NB4 (cell line): ENCODE measurements around the gene ACTA2.

ENCODE experiments used
- DNase-seq: peaks from one replicate; pipeline ENCODE4 v3.0.0; 2010; ENCODE audit warnings: low read depth
- H3K4me3 ChIP-seq: one replicate; pipeline ENCODE4 v1.5.1; 2011; ENCODE audit warnings: mild to moderate bottlenecking, low read depth, low read length, moderate library complexity
- MYC ChIP-seq: IDR thresholded peaks from 2 replicates; pipeline ENCODE4 v1.6.1; 2011; ENCODE audit warnings: low read depth, low read length
- POLR2A ChIP-seq: IDR thresholded peaks from 2 replicates; pipeline ENCODE4 v1.6.1; 2011; ENCODE audit warnings: mild to moderate bottlenecking; ENCODE audit not compliant: insufficient read length; ENCODE audit errors: extremely low read depth
- TF ChIP-seq, protein P1 (sequence below): IDR thresholded peaks from one replicate; pipeline ENCODE4 v1.5.1; 2012; ENCODE audit warnings: low read depth, low read length
- TF ChIP-seq, protein P2 (sequence below): IDR thresholded peaks from 2 replicates; pipeline ENCODE4 v1.6.1; 2011; ENCODE audit warnings: low read depth, low read length

Gene ACTA2

DNA sequence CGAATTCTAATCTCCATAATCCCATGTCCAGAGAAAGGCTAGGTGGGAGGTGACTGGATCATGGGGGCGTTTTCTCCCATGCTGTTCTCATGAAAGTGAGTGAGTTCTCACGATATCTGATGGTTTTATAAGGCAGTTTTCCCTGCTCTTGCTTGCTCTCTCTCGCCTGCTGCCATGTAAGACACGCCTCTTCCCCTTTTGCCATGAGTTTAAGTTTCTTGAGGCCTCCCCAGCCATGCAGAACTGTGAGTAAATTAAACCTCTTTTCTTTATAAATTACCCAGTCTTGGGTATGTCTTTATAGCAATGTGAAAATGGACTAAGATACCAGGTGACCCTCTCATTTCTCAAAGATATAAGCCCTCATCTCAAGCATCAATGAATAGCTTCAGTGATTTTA is 1.1 kb upstream of the ACTA2 start:
- H3K4me3 ChIP-seq, result no peak overlapping the region
- TF ChIP-seq, protein P1, sequence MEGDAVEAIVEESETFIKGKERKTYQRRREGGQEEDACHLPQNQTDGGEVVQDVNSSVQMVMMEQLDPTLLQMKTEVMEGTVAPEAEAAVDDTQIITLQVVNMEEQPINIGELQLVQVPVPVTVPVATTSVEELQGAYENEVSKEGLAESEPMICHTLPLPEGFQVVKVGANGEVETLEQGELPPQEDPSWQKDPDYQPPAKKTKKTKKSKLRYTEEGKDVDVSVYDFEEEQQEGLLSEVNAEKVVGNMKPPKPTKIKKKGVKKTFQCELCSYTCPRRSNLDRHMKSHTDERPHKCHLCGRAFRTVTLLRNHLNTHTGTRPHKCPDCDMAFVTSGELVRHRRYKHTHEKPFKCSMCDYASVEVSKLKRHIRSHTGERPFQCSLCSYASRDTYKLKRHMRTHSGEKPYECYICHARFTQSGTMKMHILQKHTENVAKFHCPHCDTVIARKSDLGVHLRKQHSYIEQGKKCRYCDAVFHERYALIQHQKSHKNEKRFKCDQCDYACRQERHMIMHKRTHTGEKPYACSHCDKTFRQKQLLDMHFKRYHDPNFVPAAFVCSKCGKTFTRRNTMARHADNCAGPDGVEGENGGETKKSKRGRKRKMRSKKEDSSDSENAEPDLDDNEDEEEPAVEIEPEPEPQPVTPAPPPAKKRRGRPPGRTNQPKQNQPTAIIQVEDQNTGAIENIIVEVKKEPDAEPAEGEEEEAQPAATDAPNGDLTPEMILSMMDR, result no peak
- TF ChIP-seq POLR2A (no peak), MYC (no peak)
- TF ChIP-seq, protein P2, sequence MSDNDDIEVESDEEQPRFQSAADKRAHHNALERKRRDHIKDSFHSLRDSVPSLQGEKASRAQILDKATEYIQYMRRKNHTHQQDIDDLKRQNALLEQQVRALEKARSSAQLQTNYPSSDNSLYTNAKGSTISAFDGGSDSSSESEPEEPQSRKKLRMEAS, result no peak
- peak; percentile 37 for DNase-seq

DNA sequence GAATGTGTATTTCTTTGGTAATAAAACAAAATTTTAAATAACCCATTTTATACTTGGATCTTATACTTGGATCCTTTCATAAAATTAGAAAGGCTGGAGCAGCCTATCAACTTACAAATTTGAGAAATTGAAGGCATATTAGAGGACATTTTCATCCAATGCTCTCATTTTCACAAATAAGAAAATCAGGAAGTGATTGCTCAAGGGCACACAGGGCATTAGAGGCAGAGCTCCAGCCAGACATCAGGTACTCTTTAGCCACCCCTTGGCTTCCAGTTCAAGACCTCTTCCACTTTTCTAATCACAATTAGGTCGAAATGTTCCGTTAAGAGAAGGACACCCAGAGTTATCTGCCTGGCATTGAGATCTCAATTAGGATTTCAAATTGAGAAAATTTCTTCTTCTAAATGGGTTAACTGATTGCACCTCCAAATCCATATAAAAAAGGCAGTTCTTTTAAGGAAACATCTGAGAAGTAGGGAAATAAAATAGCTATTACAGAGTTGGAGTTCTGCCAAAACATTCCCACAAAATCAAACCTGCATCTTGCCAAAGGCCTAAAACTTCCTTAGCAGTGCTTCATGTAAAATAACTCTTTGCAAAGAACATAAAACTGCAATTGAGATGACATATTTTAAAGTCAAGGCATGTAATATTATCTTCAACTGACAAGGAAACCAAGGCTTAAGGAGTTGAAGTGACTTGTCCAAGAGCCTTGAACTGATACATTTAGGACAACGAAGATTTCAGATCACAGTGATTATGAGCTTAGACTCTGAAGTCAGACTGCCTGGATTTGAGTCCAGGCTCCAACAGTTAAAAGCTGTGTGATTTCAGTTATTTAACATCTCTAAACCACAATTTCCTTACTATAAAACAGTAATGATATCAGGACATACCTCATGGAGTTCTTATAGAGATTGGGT is 2.4 kb downstream of the ACTA2 start:
- no peak overlapping the region for H3K4me3 ChIP-seq
- TF ChIP-seq, protein P2, result no peak
- TF ChIP-seq, protein P1, result no peak
- no peak for TF ChIP-seq MYC
- TF ChIP-seq POLR2A, result no peak
- DNase-seq, result peak; percentile 36

DNA sequence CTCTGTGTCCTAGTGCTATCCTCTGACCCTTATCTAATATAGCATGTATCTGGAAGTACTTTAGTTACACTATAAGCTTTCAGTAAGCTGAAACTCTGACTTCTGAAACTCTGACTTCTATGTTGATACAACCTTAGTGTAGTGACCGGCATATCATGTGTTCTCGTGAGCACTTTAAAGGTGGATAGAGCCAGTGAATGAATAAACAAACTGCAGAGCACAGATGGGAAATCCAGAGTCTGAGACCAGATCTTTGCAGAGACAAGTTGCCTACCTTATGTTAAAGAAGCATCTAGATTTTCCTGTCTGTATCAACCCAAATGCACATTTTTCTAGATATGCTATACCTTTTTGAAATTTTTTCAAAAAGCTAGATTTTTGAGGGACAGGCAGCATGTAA is 3.5 kb downstream of the ACTA2 start:
- DNase-seq, result no peak
- no peak overlapping the region for H3K4me3 ChIP-seq
- TF ChIP-seq, protein P2, result no peak
- TF ChIP-seq, protein P1, result no peak
- no peak for TF ChIP-seq POLR2A
- no peak for TF ChIP-seq MYC

DNA sequence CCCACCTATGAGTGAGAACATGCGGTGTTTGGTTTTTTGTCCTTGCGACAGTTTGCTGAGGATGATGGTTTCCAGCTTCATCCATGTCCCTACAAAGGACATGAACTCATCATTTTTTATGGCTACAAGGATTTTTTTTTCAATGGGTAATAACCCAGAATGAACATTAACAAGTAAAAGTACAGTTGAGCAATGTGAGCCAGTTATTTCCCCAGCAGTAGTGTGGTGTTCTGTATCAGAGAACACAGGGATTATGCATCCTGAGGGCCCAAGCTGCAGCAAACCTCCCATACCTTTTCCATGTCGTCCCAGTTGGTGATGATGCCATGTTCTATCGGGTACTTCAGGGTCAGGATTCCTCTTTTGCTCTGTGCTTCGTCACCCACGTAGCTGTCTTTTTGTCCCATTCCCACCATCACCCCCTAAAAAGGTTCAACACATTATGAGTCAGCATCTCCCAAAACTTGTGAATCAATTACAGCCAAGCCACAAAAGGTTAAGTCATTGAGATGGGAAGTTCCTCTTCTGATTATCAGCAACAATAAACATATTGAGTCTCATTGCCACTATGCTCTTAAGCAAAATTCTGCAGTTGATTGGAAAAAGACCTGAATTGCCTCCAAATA is 5.5 kb downstream of the ACTA2 start:
- TF ChIP-seq, protein P1, result no peak
- TF ChIP-seq MYC, result no peak
- no peak for TF ChIP-seq POLR2A
- TF ChIP-seq, protein P2, result no peak
- H3K4me3 ChIP-seq, result no peak overlapping the region
- peak; percentile 52 for DNase-seq

DNA sequence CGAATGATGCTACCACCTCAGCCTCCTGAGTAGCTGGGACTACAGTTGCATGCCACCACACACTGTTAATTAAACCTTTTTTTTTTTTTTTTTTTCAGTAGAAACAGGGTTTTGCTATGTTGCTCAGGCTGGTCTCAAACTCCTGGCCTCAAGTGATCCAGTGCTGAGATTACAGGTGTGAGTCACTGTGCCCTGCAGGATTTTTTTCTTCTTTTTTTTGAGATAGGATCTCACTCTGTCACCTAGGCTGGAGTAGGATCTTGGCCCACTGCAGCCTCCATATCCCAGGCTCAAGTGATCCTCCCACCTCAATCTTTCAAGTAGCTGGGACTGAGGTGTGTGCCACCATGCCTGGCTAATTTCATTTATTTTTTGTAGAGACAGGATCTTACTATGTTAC is 6.4 kb downstream of the ACTA2 start:
- TF ChIP-seq, protein P1, result no peak
- TF ChIP-seq POLR2A (no peak), MYC (no peak)
- TF ChIP-seq, protein P2, result no peak
- no peak for DNase-seq
- no peak overlapping the region for H3K4me3 ChIP-seq
